ENCODE results near the gene EPHA3.

EPHA3 gene

DNA sequence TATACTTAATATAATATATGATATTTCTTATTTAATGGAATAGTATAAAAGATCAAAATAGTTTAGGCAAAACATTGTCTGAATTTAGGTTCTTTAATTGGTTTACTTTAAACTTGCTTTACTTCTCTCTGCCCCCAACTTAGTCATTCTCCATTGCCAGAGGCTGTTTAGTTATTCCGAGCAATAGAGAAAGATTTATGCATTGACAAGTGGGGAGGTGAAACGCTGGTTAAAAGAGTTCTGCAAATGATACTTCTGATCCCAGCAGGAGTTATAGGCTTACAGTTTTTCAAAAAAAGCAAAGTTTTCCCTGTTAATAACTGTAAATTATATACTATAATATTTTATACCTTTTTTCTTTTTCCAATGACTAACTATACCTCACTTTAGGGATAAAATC, 145.4 kb downstream of the EPHA3 start:
- no peak overlapping the region for H3K4me3 ChIP-seq (ENCODE audit: low read depth, low read length)
- ChIA-PET POLR2A (no interaction called here), CTCF (no interaction called here)

DNA sequence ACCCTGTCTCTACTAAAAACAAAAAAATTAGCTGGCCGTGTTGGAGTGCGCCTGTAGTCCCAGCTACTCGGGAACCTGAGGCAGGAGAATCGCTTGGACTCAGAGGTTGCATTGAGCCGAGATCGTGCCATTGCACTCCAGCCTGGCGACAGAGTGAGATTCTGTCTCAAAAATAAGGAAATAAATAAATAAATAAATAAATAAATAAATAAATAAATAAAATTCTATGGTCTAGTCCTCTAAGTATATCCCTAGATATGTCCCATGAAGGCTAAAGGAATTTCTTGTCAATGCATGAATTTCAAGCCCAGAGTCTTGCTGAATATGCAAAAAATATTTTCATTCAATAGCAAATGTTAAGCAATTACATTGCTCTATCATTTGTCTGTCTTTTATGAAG, 149.0 kb downstream of the EPHA3 start:
- ChIA-PET CTCF (no interaction called here), POLR2A (no interaction called here)
- no peak for DNase-seq (ENCODE audit: low read depth, low spot score)
- H3K4me3 ChIP-seq (ENCODE audit: low read depth, low read length): no peak overlapping the region
- TF ChIP-seq, protein P1, sequence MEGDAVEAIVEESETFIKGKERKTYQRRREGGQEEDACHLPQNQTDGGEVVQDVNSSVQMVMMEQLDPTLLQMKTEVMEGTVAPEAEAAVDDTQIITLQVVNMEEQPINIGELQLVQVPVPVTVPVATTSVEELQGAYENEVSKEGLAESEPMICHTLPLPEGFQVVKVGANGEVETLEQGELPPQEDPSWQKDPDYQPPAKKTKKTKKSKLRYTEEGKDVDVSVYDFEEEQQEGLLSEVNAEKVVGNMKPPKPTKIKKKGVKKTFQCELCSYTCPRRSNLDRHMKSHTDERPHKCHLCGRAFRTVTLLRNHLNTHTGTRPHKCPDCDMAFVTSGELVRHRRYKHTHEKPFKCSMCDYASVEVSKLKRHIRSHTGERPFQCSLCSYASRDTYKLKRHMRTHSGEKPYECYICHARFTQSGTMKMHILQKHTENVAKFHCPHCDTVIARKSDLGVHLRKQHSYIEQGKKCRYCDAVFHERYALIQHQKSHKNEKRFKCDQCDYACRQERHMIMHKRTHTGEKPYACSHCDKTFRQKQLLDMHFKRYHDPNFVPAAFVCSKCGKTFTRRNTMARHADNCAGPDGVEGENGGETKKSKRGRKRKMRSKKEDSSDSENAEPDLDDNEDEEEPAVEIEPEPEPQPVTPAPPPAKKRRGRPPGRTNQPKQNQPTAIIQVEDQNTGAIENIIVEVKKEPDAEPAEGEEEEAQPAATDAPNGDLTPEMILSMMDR (IDR thresholded peaks at IDR 0.05; ENCODE audit: insufficient read depth, low read length, missing control alignments): no peak

More for the DNA sequence above, 145.4 kb downstream of the EPHA3 start:
- DNase-seq (ENCODE audit: low read depth, low spot score): no peak
- TF ChIP-seq, protein P1 (IDR thresholded peaks at IDR 0.05; ENCODE audit: insufficient read depth, low read length, missing control alignments): no peak

DNA sequence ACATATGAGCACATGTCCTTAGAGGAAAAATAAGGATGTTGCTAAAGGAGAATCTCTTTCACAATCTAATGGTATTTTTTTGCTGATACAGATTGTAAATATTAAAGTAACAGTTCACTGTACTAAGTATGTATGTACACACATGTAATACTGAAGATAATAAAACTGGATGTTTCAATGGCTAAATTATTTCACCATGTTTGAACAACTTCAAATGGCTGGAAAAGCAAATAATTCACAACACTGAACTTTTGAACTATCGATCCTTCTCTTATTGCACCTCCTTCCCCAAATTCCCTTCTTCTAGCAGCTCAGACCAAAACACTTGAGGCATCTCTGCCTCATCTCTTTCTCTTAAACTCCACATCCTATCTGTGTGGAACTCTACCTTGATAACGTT, 149.5 kb downstream of the EPHA3 start:
- no peak for DNase-seq (ENCODE audit: low read depth, low spot score)
- ChIA-PET CTCF (no interaction called here), POLR2A (no interaction called here)
- TF ChIP-seq, protein P1 (IDR thresholded peaks at IDR 0.05; ENCODE audit: insufficient read depth, low read length, missing control alignments): no peak
- no peak overlapping the region for H3K4me3 ChIP-seq (ENCODE audit: low read depth, low read length)

DNA sequence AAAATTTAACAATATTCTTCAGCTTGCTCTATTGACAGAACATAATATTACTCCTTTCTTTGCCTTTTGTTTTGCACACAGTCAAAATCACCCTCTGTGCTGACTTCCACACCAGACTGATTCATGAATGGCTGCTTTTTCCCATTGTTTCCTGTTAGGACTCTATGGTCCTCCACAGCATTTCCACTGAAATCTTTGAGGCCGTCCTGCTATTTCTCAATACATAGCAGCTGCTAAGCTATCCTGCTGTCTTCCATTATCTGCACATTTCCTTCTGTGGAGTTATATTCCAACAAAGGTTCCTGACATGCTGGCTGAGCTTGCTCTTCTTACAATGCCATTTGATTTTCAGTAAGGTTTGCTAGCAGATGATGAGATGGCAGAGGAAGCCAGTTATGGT, 153.3 kb downstream of the EPHA3 start:
- CTCF ChIA-PET: no interaction called here
- H3K4me3 ChIP-seq (ENCODE audit: low read depth, low read length): no peak overlapping the region
- DNase-seq (ENCODE audit: low read depth, low spot score): no peak
- TF ChIP-seq, protein P1 (IDR thresholded peaks at IDR 0.05; ENCODE audit: insufficient read depth, low read length, missing control alignments): no peak
- POLR2A ChIA-PET: no interaction called here

DNA sequence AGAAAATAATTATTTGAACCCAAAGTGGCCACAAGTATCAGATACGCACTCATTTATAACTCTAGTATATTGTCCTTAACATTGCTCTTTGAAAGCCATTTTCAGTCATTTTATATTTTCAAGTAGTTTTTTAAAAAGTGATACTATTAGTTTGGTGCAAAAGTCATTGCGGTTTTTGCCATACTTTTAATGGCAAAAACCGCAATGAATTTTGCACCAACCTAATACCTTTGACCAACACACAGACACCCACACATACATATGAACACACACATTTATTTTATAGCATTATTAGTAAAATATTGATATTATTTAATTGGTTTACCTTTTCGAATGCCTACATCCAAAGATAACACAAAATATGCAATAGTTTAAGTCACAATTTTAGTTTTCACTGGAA, 154.3 kb downstream of the EPHA3 start:
- H3K4me3 ChIP-seq (ENCODE audit: low read depth, low read length): no peak overlapping the region
- TF ChIP-seq, protein P1 (IDR thresholded peaks at IDR 0.05; ENCODE audit: insufficient read depth, low read length, missing control alignments): no peak
- DNase-seq (ENCODE audit: low read depth, low spot score): no peak
- ChIA-PET POLR2A (no interaction called here), CTCF (no interaction called here)

DNA sequence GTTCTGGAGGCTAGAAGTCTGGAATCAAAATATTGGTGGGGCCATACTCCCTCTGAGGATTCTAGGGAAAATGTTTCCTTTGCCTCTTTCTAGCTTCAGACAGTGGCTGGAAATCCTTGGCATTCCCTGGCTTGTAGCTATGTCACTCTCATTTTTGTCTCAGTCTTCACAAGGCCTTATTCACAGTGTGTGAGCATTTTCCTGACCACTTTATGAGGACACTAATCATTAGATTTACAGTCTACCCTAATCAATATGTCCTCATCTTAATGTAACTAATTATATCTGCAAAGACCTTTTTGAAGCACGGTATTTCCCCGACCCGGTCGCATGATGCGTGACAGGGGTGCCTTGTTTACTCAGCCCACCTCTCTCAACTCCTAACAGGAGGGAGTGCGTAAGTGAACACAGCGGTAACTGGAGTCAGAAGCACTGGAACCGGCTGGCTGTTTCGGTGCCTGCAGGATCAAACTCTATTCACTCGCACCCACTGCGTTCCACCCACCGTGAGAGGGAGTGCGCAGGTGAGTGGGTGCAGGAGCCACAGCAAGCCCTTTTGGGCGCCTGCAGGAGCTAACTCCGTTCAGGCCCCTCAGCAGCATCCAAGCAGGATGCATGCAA, 155.0 kb downstream of the EPHA3 start:
- TF ChIP-seq, protein P1 (IDR thresholded peaks at IDR 0.05; ENCODE audit: insufficient read depth, low read length, missing control alignments): no peak
- POLR2A ChIA-PET: no interaction called here
- no peak for DNase-seq (ENCODE audit: low read depth, low spot score)
- H3K4me3 ChIP-seq (ENCODE audit: low read depth, low read length): no peak overlapping the region
- CTCF ChIA-PET: no interaction called here

All from AG04449 (cell line).